Measurements from ENCODE around the gene MVB12B.

Gene MVB12B

GRCh38 chr9:126448865-126449577 is 122.4 kb downstream of the MVB12B start:
- no peak for DNase-seq (ENCODE audit: low read depth in 4 of 4, low spot score in 1 of 4)

DNA sequence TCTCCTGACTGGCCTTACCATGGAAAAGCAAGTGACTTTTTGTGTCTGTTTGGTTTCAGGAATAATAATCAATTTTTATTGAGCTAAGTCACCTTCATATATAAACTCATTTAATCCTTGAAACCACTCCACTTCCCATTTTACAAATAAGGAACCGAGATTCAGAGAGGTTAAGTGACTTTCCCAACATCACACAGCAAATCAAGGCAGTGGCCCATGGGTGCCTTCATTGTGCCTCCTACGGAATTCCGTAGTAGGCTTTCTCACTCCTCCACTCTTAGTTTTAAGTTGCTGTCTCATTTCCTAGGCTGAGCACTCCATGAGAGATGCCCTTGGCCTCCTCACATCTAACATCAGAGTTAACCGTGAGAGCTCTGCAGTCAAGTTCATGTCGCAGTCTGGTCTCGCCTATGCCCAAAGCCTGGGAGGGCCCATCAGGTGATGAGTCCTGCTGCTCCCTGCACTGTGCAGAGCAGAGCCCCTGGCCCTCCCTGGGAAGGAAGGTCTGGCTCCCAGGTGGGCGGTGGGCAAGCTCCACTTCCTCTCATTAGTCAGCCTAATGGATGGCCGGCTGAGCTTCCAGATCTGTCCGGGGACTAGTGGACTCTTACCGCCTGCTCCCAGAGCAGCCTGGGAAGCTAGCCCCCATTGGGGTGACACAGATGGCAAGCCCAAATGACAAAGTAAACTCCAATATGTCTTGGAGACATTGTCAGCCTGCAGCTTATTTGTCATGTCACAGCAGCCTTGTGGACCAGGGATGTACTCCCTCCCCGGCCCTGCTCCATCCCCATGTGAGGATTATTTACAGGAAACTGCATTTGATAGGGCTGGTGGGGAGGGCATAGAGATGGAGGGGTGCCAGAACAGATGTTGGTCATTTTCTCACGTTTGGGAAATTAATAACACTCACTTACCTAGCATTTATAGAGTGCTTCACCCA is 123.4 kb downstream of the MVB12B start:
- DNase-seq (ENCODE audit: low read depth in 4 of 4, low spot score in 1 of 4), result no peak

DNA sequence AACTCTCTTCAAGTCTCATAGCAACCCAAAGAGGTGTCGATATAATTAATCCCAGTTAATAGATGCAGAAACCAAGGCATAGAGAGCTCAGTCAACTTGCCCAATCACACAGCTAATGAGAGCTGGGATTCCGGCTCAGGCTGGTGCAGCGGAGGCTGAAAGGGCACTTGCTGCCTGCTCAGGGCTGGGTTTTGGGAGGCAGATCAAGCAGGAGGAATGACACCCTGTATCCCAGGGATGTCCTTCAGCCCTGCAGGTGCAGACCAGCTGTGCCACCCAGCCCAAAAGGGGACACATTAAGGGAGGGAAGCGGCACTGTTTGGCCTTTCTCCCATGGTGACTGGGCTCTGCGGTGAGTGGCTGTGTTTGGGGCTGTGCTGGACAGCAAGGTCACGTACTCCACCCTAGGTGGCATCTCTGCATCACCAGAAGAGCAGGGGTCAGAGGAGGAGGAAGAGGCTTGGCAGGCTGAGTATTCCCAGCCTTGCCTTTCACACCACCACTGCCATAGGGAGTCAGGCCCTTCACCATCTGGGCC is 124.1 kb downstream of the MVB12B start:
- no peak for DNase-seq (ENCODE audit: low read depth in 4 of 4, low spot score in 1 of 4)

DNA sequence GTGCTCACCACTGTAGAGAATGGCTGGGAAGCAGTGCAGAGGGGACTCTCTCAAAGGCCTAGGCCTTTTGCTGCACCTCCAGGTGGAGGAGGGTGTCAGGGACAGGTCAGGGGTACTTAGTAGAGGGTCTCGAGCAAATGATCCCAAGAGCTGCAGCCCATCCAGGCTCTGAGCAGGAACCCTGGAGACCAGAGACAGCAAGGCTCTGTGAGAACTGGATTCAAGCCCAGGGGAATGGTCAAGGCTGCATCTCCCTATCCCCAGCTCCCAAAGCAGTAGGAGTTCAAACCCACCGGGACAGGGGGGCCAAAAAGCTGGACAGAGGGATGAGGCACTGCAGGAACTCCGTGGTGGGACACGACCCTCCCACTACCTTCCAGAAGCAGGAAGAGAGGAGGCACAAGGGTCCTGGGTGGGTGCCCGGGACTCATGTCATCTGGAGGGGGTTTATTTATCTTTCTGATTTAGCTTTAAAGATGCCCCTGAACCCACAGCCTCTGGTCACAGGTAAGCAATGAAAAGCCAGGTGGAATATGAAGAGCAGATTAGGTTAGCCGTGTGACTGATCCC is 124.8 kb downstream of the MVB12B start:
- DNase-seq (ENCODE audit: low read depth in 4 of 4, low spot score in 1 of 4), result no peak

DNA sequence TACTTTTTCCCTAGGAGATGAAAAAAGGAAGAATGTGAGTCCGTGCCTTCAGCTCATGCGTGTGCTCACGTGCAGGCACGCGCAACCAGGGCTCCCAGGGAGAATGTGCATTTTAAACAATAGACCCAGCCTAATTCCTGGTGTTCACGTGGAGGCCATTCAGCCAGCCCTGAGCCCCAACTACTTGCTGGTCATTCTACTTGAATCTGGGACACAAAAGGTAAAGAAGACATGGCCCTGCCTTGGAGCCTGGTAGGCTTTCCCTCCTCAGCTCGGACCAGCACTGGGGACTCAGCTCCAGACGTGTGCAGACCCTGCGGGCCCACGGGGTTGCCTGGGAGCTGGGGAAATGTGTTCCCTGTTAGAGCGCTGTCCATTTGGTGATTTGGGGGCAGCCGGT is 125.5 kb downstream of the MVB12B start:
- DNase-seq (ENCODE audit: low read depth in 4 of 4, low spot score in 1 of 4), result no peak

GRCh38 chr9:126453156-126453963 is 126.7 kb downstream of the MVB12B start:
- no peak for DNase-seq (ENCODE audit: low read depth in 4 of 4, low spot score in 1 of 4)

DNA sequence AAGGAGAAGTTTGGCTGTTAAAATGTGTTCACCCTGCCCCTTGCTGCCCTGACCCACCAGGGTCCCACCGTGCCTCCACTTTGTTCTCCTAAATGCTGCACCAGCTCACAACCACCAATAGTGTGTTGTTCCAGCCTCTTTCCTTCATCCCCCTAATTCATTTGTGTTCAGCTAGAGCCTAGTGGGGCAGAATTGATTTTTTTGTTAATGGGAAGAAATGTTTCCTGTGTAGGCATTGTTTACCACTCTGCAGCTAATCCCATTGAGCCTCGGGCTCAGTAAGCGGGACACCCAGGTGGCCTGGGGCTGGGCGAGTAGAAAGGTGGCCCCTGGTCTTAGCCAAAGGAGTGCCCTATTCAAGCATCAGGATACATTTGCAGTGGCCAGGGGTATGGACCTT is 127.6 kb downstream of the MVB12B start:
- no peak for DNase-seq (ENCODE audit: low read depth in 4 of 4, low spot score in 1 of 4)

GRCh38 chr9:126454795-126455194 is 128.2 kb downstream of the MVB12B start:
- no peak for DNase-seq (ENCODE audit: low read depth in 4 of 4, low spot score in 1 of 4)

- DNase-seq (ENCODE audit: low read depth in 4 of 4, low spot score in 1 of 4), result no peak
Measured at GRCh38 chr9:126456441-126457174, 130.0 kb downstream of the MVB12B start.

GRCh38 chr9:126457175-126457547 is 130.5 kb downstream of the MVB12B start:
- no peak for DNase-seq (ENCODE audit: low read depth in 4 of 4, low spot score in 1 of 4)

DNA sequence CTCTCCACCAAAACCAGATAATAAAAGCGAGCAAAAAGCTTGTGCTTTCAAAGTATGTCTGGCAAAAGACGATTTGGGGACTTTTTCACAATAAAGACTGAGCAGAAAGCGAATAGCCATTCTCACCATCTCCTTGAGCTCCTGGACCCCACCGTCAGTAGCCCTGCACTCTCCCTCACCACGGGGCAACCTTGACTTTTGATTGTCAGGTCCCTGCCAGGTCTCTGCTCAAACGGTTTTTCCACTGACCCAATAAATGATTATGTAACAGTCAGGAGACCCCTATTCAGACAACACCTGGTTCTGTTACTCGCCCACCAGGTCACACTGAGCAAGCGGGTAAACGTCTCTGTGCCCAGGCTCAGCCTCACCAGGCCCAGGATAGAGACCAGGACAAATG is 131.3 kb downstream of the MVB12B start:
- no peak for DNase-seq (ENCODE audit: low read depth in 4 of 4, low spot score in 1 of 4)

DNA sequence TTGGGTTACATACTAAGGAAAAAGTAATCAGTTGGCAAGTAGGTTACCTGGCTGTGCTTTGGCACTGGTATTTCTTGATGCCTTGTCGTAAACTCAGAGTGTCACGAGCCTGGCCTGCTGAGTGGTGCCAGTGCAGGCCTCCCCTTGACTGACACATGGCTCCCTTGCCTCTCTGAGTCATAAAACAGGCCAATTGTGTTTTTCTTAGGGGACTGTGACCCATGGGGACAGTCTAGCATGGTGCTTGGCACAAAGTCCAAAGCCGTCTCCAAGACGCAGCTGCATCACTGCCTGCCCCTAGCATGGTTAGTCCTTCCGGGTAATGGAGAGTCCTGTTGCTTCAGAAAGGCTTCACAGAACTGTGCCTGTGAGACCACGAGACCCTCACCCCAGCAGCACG is 132.5 kb downstream of the MVB12B start:
- DNase-seq (ENCODE audit: low read depth in 4 of 4, low spot score in 1 of 4), result no peak

DNA sequence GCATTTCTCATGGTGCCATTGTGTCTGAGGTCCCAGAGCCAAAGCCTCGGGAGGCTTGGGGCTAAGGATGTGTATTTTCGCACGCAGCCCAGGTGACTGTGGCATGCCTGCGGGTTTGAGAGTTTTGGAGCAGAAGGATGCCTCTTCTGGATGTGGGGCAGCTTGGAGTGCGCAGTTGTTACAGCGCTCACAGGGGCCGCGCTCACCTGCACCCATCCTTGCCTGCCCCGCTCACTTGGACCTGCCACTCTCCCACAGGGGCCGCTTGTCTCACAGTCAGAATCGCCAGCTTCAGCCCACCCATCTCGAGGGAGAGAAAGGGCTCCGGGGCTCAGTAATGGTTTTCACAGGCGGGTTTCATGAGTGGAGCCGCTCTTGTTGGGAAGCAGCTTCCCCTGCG is 132.9 kb downstream of the MVB12B start:
- DNase-seq (ENCODE audit: low read depth in 4 of 4, low spot score in 1 of 4), result no peak

DNA sequence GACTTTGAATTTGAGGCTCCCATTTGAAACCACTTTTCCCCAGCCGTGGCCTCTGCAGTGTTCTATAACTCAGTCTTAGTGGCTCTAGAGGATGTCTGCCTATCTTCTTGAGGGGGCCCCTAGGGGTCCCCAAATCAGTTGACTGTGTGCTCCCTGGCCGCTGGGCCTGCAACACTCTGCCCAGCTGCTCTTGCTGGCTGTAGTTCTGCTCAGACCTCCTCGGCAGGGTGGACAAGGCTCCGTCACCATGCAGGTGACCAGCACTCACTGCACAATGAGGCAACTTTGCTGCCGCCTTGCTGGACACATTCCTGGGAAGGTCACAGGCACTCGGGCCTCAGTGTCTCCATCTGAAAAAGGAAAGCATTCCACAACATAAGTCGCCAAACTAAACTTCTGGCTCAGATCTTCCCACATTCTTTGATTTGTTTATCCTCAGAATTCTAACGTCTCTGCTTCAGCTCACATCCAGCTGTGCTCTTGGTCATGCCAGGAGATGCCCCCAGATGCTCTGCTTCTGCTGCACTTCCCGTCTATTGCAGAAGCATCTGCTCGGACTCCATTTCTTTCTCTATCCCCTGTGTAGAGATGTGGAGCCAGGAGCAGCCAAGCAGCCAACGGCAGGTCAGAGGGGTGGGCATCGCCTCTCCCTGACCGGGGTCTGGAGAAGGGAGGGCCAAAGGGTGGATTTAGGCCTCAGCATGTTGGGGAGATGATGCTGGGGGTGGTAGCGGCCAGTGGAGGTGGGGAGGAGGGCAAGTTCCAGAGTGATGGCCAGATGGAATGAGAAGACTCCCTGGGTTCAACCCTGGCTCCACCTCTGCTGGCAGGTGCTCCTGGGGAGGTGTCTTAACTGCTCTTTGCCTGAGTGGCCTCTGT is 133.6 kb downstream of the MVB12B start:
- no peak for DNase-seq (ENCODE audit: low read depth in 4 of 4, low spot score in 1 of 4)

DNA sequence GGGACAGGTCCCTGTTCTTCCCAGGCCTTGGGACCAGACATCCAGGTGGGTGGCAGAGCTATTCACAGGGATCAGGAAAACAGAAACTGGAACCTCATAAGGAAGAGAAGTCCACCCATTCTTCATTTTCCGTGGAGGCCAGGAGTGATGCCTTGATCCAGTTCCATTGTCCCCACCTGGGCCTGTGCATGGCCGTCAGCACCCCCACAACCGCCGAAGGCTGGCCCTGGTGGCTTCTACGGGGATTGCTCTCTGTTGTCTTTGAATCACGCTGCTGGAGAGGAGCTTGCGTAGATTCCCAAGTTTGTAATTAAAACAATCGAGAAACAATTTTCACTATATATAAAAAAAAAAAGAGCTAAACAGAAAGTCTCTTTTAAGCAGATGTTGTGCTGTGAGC is 134.4 kb downstream of the MVB12B start:
- no peak for DNase-seq (ENCODE audit: low read depth in 4 of 4, low spot score in 1 of 4)

DNA sequence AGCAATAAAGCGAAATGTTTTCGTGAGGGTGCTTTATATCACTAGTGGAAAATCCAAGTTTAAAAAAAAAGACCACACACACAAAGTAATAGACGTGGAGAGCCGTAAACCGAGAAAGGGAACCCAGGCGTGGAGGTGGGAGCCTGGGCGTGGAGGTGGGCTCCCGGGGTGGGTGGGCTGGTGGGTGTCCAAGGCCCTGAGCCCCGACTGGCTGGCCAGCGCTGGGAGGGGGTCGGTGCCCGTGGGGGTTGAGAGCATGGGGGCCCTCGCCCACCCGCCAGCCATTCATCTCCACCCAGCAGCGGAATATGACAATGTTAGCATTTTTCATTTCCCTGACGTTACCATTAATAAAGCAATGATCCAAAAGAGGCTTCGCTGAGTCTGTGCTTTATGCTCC is 135.0 kb downstream of the MVB12B start:
- DNase-seq (ENCODE audit: low read depth in 4 of 4, low spot score in 1 of 4), result no peak

- DNase-seq (ENCODE audit: low read depth in 4 of 4, low spot score in 1 of 4), result no peak
Measured at GRCh38 chr9:126462617-126463016, 136.0 kb downstream of the MVB12B start.

DNA sequence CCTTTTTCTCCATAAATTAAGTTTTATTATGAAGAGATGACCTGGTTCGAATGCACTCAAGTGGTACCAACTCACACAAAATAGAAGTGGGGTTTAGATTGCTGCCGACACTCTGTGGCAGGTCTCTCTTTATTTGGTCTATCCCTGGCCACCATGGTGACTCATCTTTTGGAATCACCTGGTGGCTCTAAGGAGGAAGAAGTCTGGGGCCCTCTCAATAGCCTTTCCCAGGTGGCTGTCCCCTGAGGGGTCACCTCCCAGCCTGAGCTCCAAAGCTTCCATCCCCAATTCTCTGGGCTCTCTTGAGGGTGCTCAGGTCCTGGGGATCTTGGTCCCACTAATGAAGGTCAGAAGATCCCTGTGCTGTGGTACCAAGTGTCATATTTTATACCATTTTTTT is 136.8 kb downstream of the MVB12B start:
- DNase-seq (ENCODE audit: low read depth in 4 of 4, low spot score in 1 of 4), result no peak

- no peak for DNase-seq (ENCODE audit: low read depth in 4 of 4, low spot score in 1 of 4)
Measured at GRCh38 chr9:126464694-126465441, 138.2 kb downstream of the MVB12B start.

All from stimulated activated CD4-positive, alpha-beta T cell treated with anti-CD3 and anti-CD28 coated beads, Interleukin-1b, Interleukin-23, amount 100 ng/mL, for 24 hours (primary cell).